ENCODE results near the gene PRPH.
A peak's percentile ranks its signal among the peaks of the same experiment; 100 is the strongest.
"Not testable (repeated sequence)": the region's sequence is repeated elsewhere in the genome, so short reads cannot be mapped to it uniquely, and the experiment has no call there.

The PRPH gene

DNA sequence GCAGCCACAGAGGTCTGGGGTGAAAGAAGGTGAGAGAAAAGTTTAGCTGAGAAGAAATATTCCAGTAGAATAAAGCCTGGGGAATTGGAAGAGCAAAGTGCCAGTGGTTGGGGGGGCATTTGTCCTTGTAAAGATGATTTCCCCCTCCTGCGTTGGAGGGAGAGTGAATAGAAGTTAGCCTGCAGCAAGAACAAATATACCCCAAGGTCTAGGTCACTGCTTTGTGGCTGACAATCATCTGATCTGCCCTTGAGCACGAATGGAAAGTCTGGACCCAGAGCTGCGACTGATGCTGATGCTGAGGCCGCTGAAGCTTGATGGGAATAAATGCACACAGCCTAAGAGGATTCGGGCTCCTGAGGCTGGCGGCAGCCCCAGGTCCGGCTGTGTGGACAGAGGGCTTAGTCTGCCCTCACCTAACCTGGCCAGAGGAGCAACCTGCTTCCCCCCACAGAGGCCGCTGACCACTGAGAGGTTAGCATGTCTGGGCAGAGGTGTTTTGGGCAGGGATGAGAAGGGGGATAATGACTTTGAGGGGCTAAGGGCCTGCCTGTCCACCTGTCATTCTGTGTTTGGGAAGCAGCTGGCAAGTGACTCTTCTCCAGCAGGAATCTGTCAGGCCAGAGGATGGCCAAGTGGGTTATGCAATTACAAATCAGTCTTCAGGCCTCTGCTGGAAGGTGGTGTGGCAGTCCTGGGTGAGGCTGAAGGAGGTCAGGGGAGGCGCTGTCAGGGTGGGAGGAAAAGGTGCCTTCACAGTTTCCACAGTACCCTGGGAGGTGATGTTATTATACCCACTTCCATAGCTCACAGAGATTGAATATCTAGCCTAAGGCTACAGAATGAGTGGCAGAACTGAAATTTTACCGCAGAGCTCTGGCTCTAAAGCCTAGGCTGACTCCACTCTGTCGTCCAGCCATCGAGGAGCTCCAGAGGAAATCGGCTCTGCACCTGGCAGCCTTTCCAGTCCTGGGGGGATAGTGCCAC lies 18.4 kb upstream of the PRPH start:
- DNase-seq: no peak

DNA sequence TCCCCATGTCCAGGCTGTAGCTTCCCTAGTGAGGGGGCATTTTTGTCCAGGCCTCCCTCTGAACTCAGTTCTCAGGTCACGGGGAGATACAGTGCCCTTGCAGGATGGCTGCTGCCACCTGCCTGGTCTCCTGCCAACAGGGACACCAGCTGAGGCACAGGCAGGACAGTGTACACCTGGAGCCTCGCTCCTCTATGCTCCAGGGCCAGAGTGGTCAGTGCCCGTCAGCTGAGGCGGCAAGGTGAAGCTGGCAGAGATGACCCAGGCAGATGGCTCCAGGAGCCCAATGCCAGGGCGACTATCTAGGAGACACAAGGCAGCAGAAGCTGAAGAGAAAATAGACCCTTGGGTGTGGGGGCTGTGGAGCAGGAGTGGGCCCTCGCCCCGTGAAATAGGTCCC lies 17.5 kb upstream of the PRPH start:
- no peak for DNase-seq

DNA sequence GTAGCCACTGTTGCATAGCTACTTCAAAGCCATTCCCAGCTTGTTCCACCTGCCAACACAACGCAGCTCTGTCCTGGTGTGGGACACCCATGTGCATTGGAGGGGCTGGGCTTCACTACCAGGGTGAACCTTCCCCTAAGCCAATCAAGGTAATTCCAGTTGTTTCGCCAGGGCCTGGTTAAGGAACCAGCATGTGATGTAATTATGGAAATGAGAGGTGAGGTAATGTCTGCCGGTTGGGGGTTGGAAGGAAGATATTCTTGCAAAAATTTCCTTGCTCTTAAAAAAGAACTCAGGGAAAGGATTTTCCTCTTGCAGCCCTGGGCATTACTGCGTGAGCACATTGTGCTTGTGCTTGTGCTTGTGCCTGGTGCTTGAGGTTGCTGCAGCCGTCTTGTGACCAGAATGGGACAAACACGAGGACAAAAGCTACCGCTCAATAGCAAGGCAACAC lies 15.2 kb upstream of the PRPH start:
- no peak for DNase-seq

DNA sequence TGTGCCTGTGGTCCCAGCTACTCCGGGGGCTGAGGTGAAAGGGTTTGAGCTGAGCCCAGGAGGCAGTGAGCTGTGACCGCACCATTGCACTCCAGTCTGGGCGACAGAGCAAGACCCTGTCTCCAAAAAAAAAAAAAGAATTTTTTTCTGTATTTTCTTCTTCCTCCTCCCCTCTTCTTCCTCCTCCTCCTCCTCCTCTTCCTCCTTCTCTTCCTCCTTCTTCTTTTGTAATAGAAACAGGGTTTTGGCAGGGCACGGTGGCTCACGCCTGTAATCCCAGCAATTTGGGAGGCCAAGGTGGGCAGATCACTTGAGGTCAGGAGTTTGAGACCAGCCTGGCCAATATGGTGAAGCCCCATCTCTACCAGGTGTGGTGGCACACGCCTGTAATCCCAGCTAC lies 14.4 kb upstream of the PRPH start:
- not testable (repeated sequence) for DNase-seq

DNA sequence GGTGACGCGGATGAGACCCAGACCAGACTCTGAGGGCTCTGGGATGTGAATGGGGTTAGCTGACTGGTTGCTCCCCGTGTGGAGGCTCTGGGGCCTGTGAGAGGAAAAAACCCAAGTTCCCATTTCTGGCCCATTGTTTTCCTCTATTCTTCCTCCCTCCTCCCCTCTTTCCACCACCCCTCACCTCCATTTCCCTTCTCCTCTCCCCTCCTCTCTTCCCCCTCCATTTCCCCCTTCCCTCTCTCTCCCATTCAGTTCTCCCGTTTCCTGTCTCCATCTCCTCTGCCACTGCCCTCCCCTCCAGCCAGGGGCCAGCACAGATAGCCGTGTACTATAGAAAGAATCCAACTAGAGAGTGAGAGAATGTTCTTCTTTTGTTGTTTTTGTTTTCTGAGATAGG lies 12.6 kb upstream of the PRPH start:
- DNase-seq: no peak

DNA sequence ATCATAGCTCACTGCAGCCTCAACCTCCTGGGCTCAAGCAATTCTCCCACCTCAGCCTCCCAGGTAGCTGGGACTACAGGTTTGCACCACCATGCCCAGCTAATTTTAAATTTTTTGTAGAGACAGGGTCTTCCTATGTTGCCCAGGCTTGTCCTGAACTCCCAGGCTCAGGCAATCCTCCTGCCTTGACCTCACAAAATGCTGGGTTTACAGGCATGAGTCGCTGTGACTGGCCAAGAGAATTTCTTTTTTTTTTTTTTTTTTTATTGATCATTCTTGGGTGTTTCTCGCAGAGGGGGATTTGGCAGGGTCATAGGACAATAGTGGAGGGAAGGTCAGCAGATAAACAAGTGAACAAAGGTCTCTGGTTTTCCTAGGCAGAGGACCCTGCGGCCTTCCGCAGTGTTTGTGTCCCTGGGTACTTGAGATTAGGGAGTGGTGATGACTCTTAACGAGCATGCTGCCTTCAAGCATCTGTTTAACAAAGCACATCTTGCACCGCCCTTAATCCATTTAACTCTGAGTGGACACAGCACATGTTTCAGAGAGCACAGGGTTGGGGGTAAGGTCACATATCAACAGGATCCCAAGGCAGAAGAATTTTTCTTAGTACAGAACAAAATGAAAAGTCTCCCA lies 12.1 kb upstream of the PRPH start:
- DNase-seq: not testable (repeated sequence)

DNA sequence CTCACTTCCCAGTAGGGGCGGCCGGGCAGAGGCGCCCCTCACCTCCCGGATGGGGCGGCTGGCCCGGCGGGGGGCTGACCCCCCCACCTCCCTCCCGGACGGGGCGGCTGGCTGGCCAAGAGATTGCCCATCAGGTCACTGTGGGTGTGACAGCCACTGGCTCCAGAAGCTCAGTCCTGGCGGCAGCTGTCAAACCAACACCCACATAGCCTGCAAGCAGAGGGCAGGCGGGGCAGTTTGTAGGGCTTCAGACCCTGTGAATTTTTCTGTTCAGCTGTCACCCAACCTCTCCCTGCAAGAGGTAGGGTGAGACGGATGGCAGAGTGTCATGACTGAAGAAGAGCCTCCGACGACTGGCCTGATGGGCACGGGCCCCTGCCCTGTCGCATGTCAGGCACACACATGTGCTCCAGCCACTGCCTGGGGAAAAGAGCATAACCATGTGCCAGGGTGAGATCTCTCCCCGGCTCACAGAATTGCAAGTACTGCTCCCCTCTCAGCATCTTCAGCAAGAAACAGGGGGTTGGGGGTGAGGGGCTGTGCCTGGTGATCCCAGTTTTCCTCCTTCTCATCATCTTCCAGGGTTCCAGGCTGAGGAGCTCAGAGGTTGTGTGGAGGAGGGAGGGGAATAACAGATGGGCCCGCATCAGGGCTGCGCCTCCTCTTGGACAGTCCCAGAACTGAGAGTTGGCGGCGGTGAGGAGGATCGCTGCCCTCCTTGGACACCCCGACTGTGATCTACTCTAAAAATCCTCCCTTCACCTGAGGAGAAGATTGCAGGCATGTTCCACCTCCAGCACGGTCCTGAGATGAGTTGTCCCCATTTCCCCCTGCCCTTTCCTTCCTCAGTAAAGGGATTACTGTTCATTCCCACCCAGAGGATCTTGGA lies 11.2 kb upstream of the PRPH start:
- DNase-seq: no peak

DNA sequence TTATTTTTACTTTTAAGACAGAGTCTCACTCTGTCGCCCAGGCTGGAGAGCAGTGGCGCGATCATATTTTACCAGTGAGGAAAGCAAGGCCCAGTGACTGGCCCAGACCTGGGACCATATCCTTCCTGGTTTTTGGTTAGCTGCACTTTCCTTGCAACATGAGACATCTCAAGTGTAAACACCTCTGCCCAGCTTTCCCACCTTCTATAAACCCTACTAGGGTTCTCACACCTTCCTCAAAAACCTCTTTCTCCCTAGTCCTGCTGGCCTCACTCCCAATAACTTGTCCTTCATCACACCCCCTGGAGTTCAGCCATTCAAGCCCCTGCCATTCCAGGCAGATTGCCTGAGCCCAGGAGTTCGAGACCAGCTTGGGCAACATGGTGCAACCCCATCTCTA lies 10.3 kb upstream of the PRPH start:
- DNase-seq: no peak

DNA sequence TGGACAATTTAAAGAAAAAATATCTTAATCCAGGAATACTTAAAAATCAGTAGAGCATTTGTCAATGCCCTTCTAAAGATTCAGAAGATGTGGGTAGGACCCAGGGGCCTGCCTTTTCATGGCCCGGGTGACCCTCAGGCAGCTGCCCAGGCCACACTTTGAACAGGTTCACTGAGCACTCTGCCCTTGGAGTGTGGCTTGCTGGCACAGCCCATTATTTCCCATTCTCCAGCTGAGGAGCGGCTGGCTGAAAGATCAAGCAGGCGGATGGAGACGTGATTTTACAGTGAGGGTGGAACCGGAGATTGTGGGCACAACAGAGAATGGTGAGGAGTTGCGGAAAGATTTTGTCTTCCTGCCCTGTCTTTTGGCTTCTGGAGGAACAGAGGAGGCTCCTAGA lies 7.1 kb upstream of the PRPH start:
- DNase-seq: no peak

DNA sequence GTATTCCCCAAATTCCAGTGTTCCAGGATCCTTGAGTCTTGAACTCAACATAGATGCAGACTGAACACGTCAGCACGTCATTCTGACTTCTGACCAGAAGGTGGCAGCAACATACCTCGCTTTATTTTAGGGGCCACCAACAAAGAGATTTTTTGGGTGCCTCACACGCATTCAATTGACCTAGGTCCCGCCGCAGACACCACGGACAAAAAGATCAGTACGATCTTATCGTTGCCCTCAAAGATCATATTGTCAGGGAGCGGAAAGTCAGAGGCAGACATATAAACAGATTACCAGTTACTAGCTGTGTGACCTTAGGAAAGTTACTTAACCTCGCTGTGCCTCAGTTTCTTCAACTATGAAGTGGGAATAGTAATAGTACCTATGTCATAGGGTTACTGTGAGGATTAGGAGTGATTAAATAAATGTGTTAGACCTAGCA lies 6.5 kb upstream of the PRPH start:
- DNase-seq: peak; percentile 12

DNA sequence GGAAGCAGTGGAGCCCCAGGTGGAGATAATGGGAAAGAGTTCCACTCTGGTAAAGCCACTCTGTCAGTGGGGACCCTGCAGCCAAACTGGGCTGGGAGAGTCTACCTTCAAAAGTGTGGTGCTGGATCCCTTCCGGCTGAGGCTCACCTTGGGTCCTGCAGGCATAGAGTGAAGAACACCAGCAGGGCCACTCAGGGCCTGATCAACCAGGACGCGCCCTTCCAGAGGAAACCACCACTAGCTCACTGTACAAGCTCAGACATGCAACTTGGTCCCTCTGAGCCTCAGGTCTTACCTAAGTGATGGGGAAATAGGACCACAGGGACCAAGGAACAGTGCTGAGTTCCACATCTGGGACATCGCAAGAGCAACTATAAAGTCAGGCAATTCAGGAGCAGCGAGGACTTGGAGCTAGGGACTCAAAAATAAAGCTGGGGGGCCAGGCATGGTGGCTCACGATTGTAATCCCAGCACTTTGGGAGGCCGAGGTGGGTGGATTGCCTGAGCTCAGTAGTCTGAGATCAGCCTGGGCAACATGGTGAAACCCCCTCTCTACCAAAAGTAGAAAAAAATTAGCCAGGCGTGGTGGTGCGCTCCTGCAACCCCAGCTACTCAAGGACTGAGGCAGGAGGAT lies 5.9 kb upstream of the PRPH start:
- no peak for DNase-seq

DNA sequence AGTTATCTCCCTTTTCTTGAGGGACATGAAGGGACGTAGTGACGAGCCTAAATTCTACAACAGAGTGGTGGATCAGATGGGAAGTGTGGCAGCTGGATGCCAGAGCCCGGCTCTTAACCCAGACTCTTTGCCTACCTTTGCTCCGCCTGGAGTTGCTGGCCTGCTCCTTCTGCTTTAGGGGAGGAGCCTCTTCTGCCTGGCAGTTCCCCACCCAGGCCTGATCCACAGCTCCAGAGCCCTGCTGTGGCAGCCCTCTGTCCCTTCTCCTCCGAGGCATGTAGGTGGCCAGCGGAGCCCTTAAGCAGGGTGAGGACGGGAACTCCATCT lies 2.3 kb upstream of the PRPH start:
- DNase-seq: no peak

DNA sequence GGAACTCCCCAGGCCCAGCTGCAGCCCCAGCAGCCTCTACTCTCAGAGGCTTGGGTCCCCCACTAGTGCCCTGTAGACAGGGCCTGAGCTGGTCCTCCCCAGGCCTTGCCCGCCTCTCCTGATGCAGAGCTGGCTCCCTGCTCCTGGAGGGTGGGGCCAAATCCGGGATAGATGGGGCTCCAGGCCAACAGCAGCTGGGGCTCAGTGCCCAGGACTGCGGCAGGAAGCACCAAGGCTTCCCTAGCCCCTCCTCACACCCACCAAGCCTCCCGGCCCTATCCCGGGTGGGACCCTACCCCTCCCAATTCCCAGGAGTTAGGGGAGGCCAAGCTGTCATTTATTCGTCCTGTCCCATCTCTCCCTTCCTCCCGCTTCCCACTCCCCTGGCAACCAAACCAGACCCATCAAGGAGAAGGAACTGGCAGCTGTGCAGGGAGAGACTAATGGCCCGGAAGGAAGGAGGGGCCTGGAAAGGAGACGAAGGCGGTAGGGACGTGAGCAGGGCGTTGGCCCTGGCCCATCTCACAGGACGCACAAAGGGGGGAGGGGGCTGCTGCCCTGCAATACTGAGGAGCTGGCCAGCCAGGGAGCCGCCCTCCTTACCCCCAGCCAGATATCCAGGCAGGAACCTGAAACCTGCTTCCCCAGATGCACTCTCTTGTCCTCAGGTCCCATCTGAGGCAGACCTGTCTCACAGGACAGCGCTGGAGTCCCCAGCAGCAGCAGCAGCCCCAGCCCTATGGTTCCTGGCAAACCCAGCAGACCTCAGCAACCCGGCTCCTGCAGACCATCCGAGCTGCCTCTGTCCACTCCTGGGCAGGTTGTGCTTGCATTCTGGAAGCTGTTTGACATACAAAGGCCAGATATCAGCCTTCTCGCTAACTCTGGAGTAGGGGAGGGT lies 1.6 kb upstream of the PRPH start:
- no peak for DNase-seq

DNA sequence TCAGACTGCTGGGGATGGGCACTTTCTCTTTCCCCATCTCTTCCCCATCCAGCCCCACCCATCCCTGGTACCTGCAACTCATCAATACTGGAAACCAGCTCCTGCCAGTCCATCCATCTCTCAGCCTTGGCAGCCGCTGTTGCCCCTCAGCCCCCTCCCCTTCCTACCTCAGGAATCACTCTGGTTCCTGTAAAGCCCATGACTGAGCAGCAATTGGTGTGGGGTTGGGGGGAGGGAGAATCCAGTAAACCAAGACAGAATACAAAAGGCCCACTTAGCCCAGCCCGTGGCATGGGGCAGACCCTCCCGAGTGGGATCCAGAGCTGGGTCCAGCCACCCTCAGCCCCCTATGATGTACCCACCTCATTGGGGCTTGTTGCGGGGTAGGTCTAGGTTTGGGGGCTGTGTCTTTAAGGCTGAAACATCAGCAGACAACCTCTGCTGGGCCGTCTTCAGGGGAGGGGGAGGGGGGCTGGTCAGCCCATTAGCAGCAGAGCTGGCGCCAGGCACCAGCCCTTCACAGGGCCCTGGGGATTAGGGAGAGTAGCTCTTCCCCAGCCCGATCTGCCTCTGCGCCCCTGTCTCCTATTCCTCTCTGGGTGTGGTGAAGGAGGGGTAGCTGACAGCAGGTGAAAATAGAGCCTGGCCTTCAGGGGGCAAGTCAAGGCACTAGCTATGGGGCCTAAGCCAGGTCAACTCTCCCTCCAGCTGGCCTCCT lies 702 bp upstream of the PRPH start:
- DNase-seq: peak; percentile 21

DNA sequence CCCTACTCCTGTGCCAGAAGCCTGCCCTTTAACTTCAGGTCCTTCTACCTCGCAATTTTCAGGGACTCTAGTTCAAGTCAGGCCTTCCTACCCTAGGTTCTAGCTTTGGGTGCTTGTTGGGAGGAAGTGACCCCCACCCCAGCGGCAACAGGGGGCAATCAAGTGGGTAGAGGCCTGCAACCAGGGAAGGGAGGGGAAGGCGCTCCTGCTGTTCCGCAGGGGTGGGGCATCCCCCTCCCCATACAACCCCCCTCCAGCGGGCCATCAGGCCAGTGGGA lies 204 bp upstream of the PRPH start:
- no peak for DNase-seq

DNA sequence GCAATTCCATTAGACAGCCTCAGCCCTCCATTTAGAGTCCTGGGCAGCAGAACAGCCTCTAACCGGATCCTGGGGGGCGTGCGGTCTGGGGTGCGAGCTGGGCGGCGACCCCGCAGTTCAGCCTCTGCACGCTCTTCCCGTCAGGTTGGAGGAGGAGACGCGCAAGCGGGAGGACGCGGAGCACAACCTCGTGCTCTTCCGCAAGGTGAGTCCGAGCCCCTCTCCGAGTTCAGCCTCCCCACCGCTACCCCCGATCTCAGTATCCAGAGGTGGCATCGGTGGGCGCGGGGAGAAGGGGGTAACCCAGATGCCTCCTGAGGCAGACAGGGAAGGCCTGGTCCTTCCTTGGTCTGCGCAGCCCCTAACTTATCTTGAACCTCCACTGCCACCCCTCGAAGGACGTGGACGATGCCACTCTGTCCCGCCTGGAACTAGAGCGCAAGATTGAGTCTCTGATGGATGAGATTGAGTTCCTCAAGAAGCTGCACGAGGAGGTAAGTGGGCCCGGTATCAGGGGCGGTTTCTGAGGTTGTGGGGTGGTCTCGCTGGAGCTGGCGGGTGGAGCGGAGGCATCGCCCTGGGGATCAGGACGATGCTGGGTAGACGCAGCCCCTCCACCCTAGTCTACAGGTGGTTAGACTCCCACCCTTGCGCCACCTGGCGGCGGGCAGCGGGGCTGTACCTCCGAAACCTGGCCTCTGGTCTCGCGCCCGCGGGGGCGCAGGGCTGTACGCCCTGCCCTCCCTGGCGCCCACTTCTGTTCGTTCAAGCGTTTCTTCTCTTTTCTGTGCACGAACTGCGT lies 1.3 kb downstream of the PRPH start:
- DNase-seq: no peak

DNA sequence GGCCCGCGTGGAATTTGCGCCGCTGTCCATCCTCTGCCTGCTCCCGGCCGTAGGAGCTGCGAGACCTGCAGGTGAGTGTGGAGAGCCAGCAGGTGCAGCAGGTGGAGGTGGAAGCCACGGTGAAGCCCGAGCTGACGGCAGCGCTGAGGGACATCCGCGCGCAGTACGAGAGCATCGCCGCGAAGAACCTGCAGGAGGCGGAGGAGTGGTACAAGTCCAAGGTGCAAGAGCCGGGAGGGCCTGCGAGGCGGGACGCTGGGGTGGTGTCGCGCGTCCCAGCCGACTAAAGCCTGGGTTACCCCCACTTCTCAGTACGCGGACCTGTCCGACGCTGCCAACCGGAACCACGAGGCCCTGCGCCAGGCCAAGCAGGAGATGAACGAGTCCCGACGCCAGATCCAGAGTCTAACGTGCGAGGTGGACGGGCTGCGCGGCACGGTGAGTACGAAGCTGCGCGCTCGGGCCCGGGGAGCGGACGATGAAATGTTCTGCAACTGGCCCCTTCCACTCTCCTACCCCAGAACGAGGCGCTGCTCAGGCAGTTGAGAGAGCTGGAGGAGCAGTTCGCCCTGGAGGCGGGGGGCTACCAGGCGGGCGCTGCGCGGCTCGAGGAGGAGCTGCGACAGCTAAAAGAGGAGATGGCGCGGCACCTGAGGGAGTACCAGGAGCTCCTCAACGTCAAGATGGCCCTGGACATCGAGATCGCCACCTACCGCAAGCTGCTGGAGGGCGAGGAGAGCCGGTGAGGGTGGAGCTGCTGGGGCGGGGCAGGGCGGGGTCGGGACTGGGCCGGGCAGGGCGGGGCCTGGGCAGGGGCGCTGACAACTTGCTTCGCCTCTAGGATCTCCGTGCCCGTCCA lies 2.1 kb downstream of the PRPH start:
- no peak for DNase-seq

DNA sequence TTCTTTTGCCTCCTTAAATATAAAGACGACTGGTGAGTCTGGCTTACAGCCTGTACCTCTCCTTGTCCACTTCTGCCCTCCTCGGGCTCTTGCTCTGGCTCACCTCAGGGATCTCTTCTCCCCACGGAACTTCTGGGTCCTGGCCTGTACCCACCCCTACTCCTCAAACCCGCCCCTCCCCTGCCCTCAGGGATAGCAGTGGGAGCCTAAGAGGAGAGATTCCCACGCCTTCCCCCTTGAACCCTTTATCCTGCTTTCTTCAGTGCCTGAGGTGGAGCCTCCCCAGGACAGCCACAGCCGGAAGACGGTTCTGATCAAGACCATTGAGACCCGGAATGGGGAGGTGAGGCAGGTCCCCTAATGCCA lies 2.7 kb downstream of the PRPH start:
- no peak for DNase-seq

DNA sequence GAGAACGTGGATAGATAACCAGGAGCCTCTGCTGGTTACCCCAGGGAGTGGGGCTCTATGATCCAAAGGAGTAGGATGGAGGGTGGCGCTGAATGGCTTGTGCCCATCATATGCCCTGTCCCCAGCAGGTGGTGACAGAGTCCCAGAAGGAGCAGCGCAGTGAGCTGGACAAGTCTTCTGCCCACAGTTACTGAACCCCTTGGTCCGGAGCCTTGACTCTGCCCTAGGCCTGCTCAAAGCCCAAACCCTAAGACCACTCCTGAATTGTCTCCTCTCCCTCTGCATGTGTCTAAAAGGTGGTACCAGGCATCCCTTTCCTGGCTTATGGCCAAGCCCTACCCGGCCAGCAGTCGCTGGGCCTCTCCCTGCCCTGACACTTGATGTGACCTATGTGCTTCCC lies 3.2 kb downstream of the PRPH start:
- no peak for DNase-seq

DNA sequence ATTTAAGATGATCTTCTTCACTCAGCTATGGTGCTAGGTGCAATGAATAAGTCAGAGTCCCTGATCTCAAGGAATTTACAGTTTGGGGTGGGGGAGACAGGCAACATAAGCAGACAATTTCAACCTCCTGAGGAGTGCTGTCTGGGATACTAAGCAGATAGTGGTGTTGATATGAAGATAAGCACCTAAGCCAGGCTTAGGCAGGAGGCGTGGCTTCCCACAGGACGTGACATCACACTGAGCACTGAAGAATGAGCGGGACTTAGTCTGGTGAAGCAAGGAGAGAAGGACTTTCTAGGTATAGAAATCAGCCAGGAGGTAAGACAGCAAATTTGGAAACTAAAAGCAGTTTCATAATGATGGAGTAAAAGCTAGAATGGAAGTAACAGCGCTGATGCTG lies 6.8 kb downstream of the PRPH start:
- DNase-seq: no peak

Data from NCI-H1092 (cell line).